ENCODE data around the gene CGREF1.

CGREF1 gene

DNA sequence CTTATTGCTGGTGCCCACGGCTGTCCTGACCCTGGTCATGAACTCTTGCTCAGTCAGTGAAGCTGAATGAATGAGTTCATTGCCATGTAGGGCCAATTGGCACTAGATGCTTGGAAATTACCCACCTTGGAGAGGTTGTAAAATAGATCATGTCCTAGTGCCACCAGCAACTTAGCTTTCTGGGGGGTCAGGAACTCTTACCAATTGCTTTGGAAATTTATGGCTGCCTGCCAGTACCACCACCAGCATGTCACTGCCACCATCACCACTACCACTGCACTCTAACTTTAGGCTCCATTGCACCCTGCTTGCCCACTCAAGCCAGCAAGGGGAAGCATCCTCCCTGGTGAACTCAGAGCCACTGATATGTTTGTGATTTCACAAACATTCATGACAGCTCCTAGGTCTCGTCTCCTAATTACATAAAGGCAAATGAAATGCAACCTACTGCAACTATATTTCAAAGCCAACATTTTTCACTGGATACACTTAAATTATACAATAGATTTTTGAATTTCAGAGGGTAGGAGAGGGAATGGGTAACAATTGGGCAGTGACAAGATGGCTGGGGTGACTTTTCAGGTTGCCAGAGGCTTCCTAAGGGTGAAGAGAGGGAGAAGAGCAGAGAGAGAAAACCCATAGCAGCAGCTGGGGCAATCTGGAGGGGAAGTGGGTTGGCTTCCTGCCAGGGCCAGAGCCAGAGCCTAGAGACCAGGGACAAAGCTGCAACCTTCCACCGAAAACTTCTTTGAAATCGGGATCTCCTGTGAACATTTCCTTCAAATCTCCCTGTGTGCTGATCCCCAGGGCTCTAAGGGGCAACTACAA, 44.0 kb downstream of the CGREF1 start:
- DNase-seq (ENCODE audit: low read depth in 2 of 2) = peak in 1 of 2 donors; percentile 30

GRCh38 chr2:27073782-27074181, 45.1 kb downstream of the CGREF1 start:
- no peak for DNase-seq (ENCODE audit: low read depth in 2 of 2)

DNA sequence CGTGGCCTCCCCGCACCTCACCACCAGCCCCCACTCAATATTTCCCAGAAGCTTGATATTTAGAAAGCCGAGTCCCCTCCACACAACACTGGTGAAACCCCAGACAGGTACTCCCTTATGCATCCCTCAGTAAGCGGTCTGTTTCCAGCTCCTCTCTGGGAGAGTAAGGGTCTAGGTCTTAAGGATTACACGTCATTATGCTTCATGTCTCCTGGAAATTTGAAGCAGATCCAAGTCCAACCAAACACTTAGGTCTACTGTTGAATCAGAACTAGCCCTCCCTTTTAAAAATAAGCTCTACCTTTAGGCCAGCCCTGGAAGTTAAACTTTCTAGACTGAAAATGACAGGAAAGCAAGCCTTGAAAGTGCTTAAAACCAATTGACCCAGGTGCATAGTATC, 46.0 kb downstream of the CGREF1 start:
- no peak for DNase-seq (ENCODE audit: low read depth in 2 of 2)

- peak in 1 of 2 donors; percentile 27 for DNase-seq (ENCODE audit: low read depth in 2 of 2)
Observed at GRCh38 chr2:27071990-27072830, 46.7 kb downstream of the CGREF1 start.

DNA sequence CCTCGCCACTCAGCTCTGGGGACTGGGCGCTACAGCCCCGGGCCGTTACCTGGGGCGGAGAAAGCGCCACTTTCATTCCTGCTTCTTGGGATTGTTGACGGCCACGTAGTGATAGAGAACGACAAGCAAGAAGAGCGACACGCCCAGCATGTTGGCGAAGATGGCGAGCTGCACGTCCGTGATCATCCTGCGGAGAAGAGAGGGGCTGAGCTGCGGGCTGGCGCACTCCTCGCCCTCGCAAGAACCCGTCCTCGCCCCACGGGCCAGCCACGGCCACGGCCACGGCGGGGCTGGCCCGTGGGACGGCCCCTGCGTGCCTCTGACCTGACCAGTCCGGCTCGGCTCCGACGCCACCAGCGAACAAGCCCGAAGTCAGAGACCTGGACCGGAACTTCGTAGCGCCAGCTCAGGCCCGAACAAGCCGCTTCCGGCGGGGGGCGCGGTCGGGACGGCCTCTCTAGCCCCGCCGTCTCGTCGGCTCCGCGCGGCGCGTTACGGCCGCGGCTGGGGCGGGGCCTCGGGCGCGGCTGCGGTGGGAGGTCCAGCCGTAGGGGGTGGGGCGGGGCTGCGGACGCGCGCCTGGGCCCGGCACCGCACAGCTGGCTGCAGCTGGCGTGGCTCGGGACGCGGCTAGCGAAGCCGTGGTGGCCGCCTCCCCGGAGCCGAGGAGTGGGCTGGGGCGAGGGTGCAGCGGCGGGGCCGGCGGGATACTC, 47.5 kb downstream of the CGREF1 start, which contains the start of gene OST4:
OST4 (minus strand) TSS at position 378 of the 713 bp plus-strand sequence.
- peak; percentile 76 to 88 for DNase-seq (ENCODE audit: low read depth in 2 of 2)

DNA sequence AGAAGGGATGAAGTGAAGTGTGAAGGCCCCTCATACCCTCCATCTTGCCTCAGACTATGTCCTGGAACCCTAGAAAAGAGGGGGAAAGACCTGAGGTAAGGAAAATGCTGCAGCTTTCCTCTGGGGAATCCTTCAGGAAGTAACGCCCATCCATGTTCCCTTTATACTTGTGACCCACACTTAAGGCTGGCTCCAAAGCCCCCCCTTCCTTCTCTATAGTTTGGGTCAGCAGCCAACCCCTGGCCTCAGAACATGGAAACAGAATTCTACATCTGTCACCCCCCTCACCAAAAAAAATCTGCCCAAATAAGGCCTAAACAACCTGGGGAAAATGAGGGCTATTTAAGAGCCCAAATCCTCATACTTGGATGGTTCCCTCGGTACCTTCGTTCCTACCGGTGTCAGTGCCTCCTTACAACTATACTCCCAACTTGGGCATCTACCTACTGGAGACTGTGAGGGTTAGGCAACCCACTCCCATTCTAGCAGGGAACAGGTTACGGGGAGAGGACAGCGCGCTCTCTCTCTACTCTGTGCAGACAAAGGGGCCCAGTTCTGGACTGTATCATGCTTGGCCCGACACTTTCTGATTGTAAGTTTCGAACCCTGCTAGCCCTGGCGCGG, 48.2 kb downstream of the CGREF1 start:
- no peak for DNase-seq (ENCODE audit: low read depth in 2 of 2)

- no peak for DNase-seq (ENCODE audit: low read depth in 2 of 2)
Observed at GRCh38 chr2:27069961-27070618, 48.8 kb downstream of the CGREF1 start.

GRCh38 chr2:27069436-27069835, 49.5 kb downstream of the CGREF1 start:
- DNase-seq (ENCODE audit: low read depth in 2 of 2) = no peak

- no peak for DNase-seq (ENCODE audit: low read depth in 2 of 2)
Observed at GRCh38 chr2:27067385-27067784, 51.5 kb downstream of the CGREF1 start.

DNA sequence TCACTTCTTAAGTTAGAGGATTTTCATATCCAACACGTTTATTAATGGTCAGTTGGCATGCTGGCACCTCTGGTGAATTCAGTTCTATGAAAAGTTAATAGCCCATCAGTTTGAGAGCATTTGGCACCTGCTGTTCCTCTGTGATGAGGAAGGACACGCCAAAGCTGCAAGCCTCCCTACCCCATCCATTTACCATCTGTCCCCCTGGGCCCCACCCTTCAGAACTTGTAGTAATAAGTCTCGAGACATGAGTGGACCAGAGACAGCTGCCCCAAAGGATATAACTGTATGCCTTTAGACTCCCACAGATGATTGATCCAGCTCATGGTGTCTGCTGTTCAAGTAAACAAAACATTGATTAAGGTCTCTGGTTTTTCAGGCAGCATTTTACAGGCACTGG, 53.8 kb downstream of the CGREF1 start:
- DNase-seq (ENCODE audit: low read depth in 2 of 2) = no peak

GRCh38 chr2:27060323-27060722, 58.6 kb downstream of the CGREF1 start:
- no peak for DNase-seq (ENCODE audit: low read depth in 2 of 2)

- DNase-seq (ENCODE audit: low read depth in 2 of 2) = no peak
Observed at GRCh38 chr2:27059141-27059820, 59.6 kb downstream of the CGREF1 start.

GRCh38 chr2:27058210-27058609, 60.7 kb downstream of the CGREF1 start:
- no peak for DNase-seq (ENCODE audit: low read depth in 2 of 2)

DNA sequence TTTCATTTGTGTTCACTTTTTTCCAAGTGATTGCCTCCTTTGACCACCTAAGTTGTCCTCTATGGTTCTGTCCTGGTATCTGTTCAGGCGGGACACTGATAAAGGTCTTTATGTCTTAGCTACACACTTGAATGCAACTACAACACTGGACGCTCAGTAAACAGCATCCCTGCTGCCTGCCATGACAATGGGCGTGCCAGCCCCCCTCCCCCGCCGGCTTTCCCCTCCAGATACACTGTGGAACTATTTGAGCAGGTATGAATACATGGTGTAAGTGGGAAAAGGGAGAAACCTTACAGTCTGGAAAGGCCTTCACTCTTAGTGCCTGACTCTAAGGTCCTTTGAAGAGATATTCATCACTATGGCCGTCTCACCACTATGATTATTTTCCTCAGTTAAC, 61.7 kb downstream of the CGREF1 start:
- no peak for DNase-seq (ENCODE audit: low read depth in 2 of 2)

DNA sequence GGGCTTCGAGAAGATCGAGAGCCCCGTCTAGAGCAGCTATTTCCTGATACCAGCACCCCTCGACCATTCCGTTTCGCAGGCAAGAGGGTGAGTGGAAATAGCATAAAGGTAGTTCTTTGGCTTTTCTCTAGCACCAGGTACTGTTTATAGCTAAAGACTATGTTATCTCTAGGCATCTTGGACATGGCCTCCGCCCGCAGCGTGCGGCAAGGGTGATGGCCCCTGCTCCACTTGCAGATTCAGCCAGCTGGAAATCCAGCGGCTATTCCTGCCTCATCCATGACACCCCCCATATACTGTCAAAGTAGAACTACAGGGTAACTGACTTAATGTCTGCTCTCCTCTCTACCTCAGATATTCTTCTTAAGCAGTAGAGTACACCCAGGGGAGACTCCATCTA, 64.2 kb downstream of the CGREF1 start:
- DNase-seq (ENCODE audit: low read depth in 2 of 2) = no peak

DNA sequence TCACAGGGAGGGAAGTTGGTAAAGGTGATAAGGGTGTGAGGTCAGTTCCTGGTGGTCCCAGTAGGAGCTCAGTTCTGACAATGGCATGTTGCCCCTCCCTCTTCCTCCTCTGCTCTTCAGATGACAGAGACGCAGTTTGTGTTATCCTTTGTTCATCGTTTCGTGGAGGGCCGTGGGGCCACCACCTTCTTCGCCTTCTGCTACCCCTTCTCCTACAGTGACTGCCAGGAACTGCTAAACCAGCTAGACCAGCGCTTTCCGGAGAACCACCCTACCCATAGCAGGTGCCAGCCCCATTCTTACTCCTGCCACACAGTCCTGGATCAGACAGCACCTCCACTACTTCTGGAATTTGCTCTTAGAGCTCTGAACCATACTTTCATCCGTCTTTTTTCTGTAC, 65.2 kb downstream of the CGREF1 start:
- DNase-seq (ENCODE audit: low read depth in 2 of 2) = no peak

- DNase-seq (ENCODE audit: low read depth in 2 of 2) = no peak
Observed at GRCh38 chr2:27053321-27053720, 65.6 kb downstream of the CGREF1 start.

GRCh38 chr2:27051902-27052645, 66.9 kb downstream of the CGREF1 start:
- DNase-seq (ENCODE audit: low read depth in 2 of 2) = no peak

GRCh38 chr2:27050996-27051901, 67.7 kb downstream of the CGREF1 start, which contains the start of gene AGBL5:
AGBL5 (plus strand) TSS chr2:27051668; CDS start chr2:27052959, 1,291 bp downstream.
- DNase-seq (ENCODE audit: low read depth in 2 of 2) = peak; percentile 91 to 93
